Osteoblast (primary cell): Measurements from ENCODE around the gene SPTBN5. TPM values are rescaled to one million over a fixed set of nuclear protein-coding genes. Genes with fewer than 3 reads are reported as not detected.

Experiments
- DNase-seq: peaks from one replicate; pipeline ENCODE4 v3.0.0; 2011; ENCODE audit warnings: low spot score, mixed read lengths; ENCODE audit not compliant: insufficient read length; ENCODE audit errors: missing footprints
- H2AFZ ChIP-seq: 2 replicates; pipeline ENCODE4 v1.6.0; 2011; ENCODE audit warnings: mild to moderate bottlenecking, low read length
- H3K27ac ChIP-seq: 2 replicates; pipeline ENCODE4 v1.5.1; 2011; ENCODE audit warnings: mild to moderate bottlenecking, low read depth, low read length, moderate library complexity
- H3K27me3 ChIP-seq: 2 replicates; pipeline ENCODE4 v1.6.0; 2012; ENCODE audit warnings: mild to moderate bottlenecking, control low read depth, inconsistent platforms, low read length, moderate library complexity; ENCODE audit not compliant: insufficient read depth
- H3K36me3 ChIP-seq: 2 replicates; pipeline ENCODE4 v1.5.1; 2011; ENCODE audit warnings: mild to moderate bottlenecking, low read length, control low read depth, moderate library complexity; ENCODE audit not compliant: insufficient read depth
- H3K4me1 ChIP-seq: 2 replicates; pipeline ENCODE4 v1.5.1; 2011; ENCODE audit warnings: mild to moderate bottlenecking, low read length, control low read depth, moderate library complexity; ENCODE audit not compliant: insufficient read depth
- H3K4me2 ChIP-seq: 2 replicates; pipeline ENCODE4 v1.6.0; 2011; ENCODE audit warnings: mild to moderate bottlenecking, low read length; ENCODE audit not compliant: insufficient read depth
- H3K4me3 ChIP-seq: fragments of 200-600 bp; sonication (generic); 3 replicates; pipeline ENCODE4 v1.5.1; 2012; ENCODE audit warnings: mild to moderate bottlenecking, low read length, inconsistent platforms; ENCODE audit not compliant: insufficient read depth
- H3K79me2 ChIP-seq: 2 replicates; pipeline ENCODE4 v1.6.0; 2012; ENCODE audit warnings: mild to moderate bottlenecking, low read length, control low read depth, inconsistent platforms; ENCODE audit not compliant: insufficient read depth
- H3K9me3 ChIP-seq: 2 replicates; pipeline ENCODE4 v1.5.1; 2011; ENCODE audit warnings: low read depth, low read length, control low read depth
- H4K20me1 ChIP-seq: 2 replicates; pipeline ENCODE4 v1.6.0; 2012; ENCODE audit warnings: mild to moderate bottlenecking, low read length, control low read depth; ENCODE audit not compliant: insufficient read depth
- CTCF ChIP-seq: IDR thresholded peaks from 2 replicates; pipeline ENCODE4 v1.5.1; 2011; ENCODE audit warnings: mild to moderate bottlenecking, low read depth, low read length, moderate library complexity; ENCODE audit errors: extremely low read depth
- total RNA-seq: library from RNA; depleted of rRNA; stranded (reverse); fragments of >200 nt; gene quantifications from 2 replicates; pipeline ENCODE4 v1.2.3, GENCODE V29; 2012

SPTBN5 gene
- total RNA-seq, 1 donor: 0.36 TPM

GRCh38 chr15:41806291-41807181, 87.3 kb downstream of the SPTBN5 start:
- peaks cover 15% of the 10 kb centered on the region for H3K4me1 ChIP-seq
- no peak overlapping the region for H3K4me2 ChIP-seq
- no peak overlapping the region for H3K27ac ChIP-seq
- no peak overlapping the region for H3K4me3 ChIP-seq
- no peak for TF ChIP-seq CTCF
- DNase-seq: no peak
- H2AFZ ChIP-seq: no peak overlapping the region
- H4K20me1 ChIP-seq: peaks cover 10% of the 10 kb centered on the region
- H3K9me3 ChIP-seq: no peaks in the 10 kb centered on the region
- H3K27me3 ChIP-seq: no peaks in the 10 kb centered on the region
- H3K36me3 ChIP-seq: peaks cover 3% of the 10 kb centered on the region
- peaks cover 30% of the 10 kb centered on the region for H3K79me2 ChIP-seq

- no peak for DNase-seq
- Histone ChIP-seq H3K4me1 (peaks cover 15% of the 10 kb centered on the region), H2AFZ (no peak overlapping the region), H3K4me2 (no peak overlapping the region), H3K79me2 (peaks cover 30% of the 10 kb centered on the region), H3K27ac (no peak overlapping the region), H3K36me3 (peaks cover 3% of the 10 kb centered on the region), H3K9me3 (no peaks in the 10 kb centered on the region), H4K20me1 (peaks cover 10% of the 10 kb centered on the region), H3K4me3 (no peak overlapping the region), H3K27me3 (no peaks in the 10 kb centered on the region)
- no peak for TF ChIP-seq CTCF
Measured at GRCh38 chr15:41805711-41806110, 88.1 kb downstream of the SPTBN5 start.

- H3K4me1 ChIP-seq: peaks cover 15% of the 10 kb centered on the region
- H3K27ac ChIP-seq: no peak overlapping the region
- no peak overlapping the region for H3K4me3 ChIP-seq
- peaks cover 10% of the 10 kb centered on the region for H4K20me1 ChIP-seq
- no peaks in the 10 kb centered on the region for H3K9me3 ChIP-seq
- no peak overlapping the region for H2AFZ ChIP-seq
- H3K79me2 ChIP-seq: peaks cover 30% of the 10 kb centered on the region
- TF ChIP-seq CTCF: no peak
- DNase-seq: no peak
- H3K36me3 ChIP-seq: peaks cover 8% of the 10 kb centered on the region
- H3K27me3 ChIP-seq: no peaks in the 10 kb centered on the region
- no peak overlapping the region for H3K4me2 ChIP-seq
Measured at GRCh38 chr15:41804916-41805666, 88.8 kb downstream of the SPTBN5 start.

- TF ChIP-seq CTCF: no peak
- H2AFZ ChIP-seq: no peak overlapping the region
- peaks cover 30% of the 10 kb centered on the region for H3K79me2 ChIP-seq
- H3K36me3 ChIP-seq: peaks cover 11% of the 10 kb centered on the region
- H3K27me3 ChIP-seq: no peaks in the 10 kb centered on the region
- H3K4me1 ChIP-seq: peaks cover 17% of the 10 kb centered on the region
- no peak overlapping the region for H3K4me3 ChIP-seq
- H3K4me2 ChIP-seq: no peak overlapping the region
- peaks cover 11% of the 10 kb centered on the region for H4K20me1 ChIP-seq
- no peak overlapping the region for H3K27ac ChIP-seq
- DNase-seq: no peak
- H3K9me3 ChIP-seq: no peaks in the 10 kb centered on the region
Measured at GRCh38 chr15:41804361-41804760, 89.5 kb downstream of the SPTBN5 start.
